Measurements from ENCODE around the gene CISD3. TPM values are rescaled to one million over a fixed set of nuclear protein-coding genes. Genes with fewer than 3 reads are reported as not detected.
A peak's percentile ranks its signal among the peaks of the same experiment; 100 is the strongest.

Gene CISD3
- total and polyA plus RNA-seq, 2 of the 8 experiments (the other 6 are each of a cell fraction or from before 2014, with no cell fraction given): 9.4 to 11.1 TPM

- peak overlapping the region; percentile 98 for H2BK15ac ChIP-seq (ENCODE audit: low read length)
- H2BK120ac ChIP-seq (replicated peaks; ENCODE audit: low read depth, low read length): no peak overlapping the region
- peak overlapping the region; percentile 71 for H3K18ac ChIP-seq (ENCODE audit: extremely low read depth, low read length)
- no peaks in the 10 kb centered on the region for H3K79me2 ChIP-seq (ENCODE audit: control insufficient read depth in 1 of 2, insufficient read depth in 2 of 2, low read length in 2 of 2)
- H3K27me3 ChIP-seq (replicated peaks in 1 of 4; ENCODE audit: control insufficient read depth in 3 of 4, extremely low read depth in 1 of 4, insufficient read depth in 3 of 4, low read length in 3 of 4): peaks cover 0 to 17% (median 7%) of the 10 kb centered on the region in 4 experiments; a peak in 3 of 7 replicates
- H3K4me2 ChIP-seq (ENCODE audit: insufficient read depth in 1 of 2, low read depth in 2 of 2, low read length in 2 of 2): peak overlapping the region; percentile 88 to 94
- H3K79me1 ChIP-seq (ENCODE audit: low read depth, low read length): no peaks in the 10 kb centered on the region
- 39% methylated on average over 21 of the region's 27 CpGs; no CpG with 5 or more reads in 1 of the 2 experiments for WGBS, 2 experiments (ENCODE audit: extremely low coverage in 1 of 2, insufficient coverage in 1 of 2, insufficient read length in 1 of 2, insufficient replicate concordance in 2 of 2, low coverage in 1 of 2, low lambda C conversion rate in 2 of 2, missing lambda C conversion rate in 1 of 2)
- no peak overlapping the region for H4K5ac ChIP-seq (ENCODE audit: insufficient read length, low read depth, low read length)
- H3K23me2 ChIP-seq (ENCODE audit: low read depth, low read length): peaks cover 9% of the 10 kb centered on the region; the same call in 1 of the 2 replicates
- DNase-seq (ENCODE audit: low read depth in 1 of 2, low spot score in 2 of 2): peak in 1 of 2 experiments; percentile 77
- peak overlapping the region; percentile 2; the same call in 1 of the 2 replicates for H2AK5ac ChIP-seq (ENCODE audit: low read depth, low read length)
- no peaks in the 10 kb centered on the region for H3K9me3 ChIP-seq (ENCODE audit: insufficient read depth in 2 of 2, low read depth in 1 of 2, low read length in 1 of 2)
- H3K23ac ChIP-seq (ENCODE audit: insufficient read length): no peak overlapping the region
- no peak overlapping the region for H3K14ac ChIP-seq (ENCODE audit: insufficient read length)
- peaks cover 9 to 27% of the 10 kb centered on the region in 2 experiments for H4K20me1 ChIP-seq (replicated peaks in 1 of 2; ENCODE audit: control insufficient read depth in 1 of 2, insufficient read depth in 2 of 2, low read length in 2 of 2)
- peak overlapping the region in 3 of 4 experiments; percentile 40 to 51 (median 46); a peak in 5 of 7 replicates for H3K9ac ChIP-seq (replicated peaks in 1 of 4; ENCODE audit: extremely low read depth in 1 of 4, low read depth in 3 of 4, low read length in 3 of 4)
- no peak overlapping the region for H3K27ac ChIP-seq (ENCODE audit: low read depth, low read length)
- H4K91ac ChIP-seq (replicated peaks; ENCODE audit: insufficient read length, low read length): peak overlapping the region; percentile 76
- H2BK20ac ChIP-seq (ENCODE audit: low read length): no peak overlapping the region
- TF ChIP-seq MAX (IDR thresholded peaks at IDR 0.05) (0 out of 2 replicates have a peak, but pooled peaks have one; percentile 3), MAFK (IDR thresholded peaks at IDR 0.05; ENCODE audit: low read depth, low read length) (no peak), SRF (IDR thresholded peaks at IDR 0.05; ENCODE audit: low read depth, low read length) (no peak), SIX5 (IDR thresholded peaks at IDR 0.05; ENCODE audit: low read depth, low read length) (no peak), CREB1 (IDR thresholded peaks at IDR 0.05) (0 out of 2 replicates have a peak, but pooled peaks have one; percentile 47), BACH1 (IDR thresholded peaks at IDR 0.05; ENCODE audit: low read length) (no peak), NANOG (IDR thresholded peaks at IDR 0.05; ENCODE audit: insufficient read depth, low read depth, low read length, poor library complexity, severe bottlenecking) (no peak), CBX8 (IDR thresholded peaks at IDR 0.05; ENCODE audit: borderline replicate concordance, low read depth, low read length) (no peak), TAF7 (optimal IDR thresholded peaks at IDR 0.05; ENCODE audit: borderline replicate concordance, low read depth, low read length) (no peak)
- H2BK5ac ChIP-seq (ENCODE audit: low read depth, low read length): peak overlapping the region; percentile 90; the same call in 1 of the 2 replicates
- peak overlapping the region; percentile 4 for H3K4ac ChIP-seq (replicated peaks; ENCODE audit: insufficient read length, low read depth, low read length)
- peaks cover 0 to 14% (median 6%) of the 10 kb centered on the region in 4 experiments; a peak in 5 of 7 replicates for H3K4me1 ChIP-seq (replicated peaks in 1 of 4; ENCODE audit: control insufficient read depth in 3 of 4, insufficient read depth in 4 of 4, low read length in 3 of 4)
- peak overlapping the region; percentile 48 to 72 (median 63) for H3K4me3 ChIP-seq (ENCODE audit: extremely low read depth in 1 of 4, insufficient read depth in 2 of 4, low read depth in 3 of 4, low read length in 4 of 4)
- peaks cover 0 to 6% (median 2%) of the 10 kb centered on the region in 4 experiments; a peak in 5 of 8 replicates for H3K36me3 ChIP-seq (ENCODE audit: control insufficient read depth in 2 of 4, insufficient read depth in 4 of 4, low read length in 3 of 4)
- ChIA-PET CTCF (ENCODE audit: partially characterized antibody) (interaction anchor here (0.7 to 3.7 kb wide), 19 partner anchors 8 to 141 kb away, joined by 3 to 29 read pairs (median 4); partner anchors contain the start of gene EPOP), POLR2A (ENCODE audit: partially characterized antibody) (interaction anchor here (0.6 to 7.0 kb wide), 23 partner anchors 8 to 474 kb away, joined by 3 to 40 read pairs (median 4); partner anchors contain the start of genes CWC25, MLLT6, PCGF2 and PSMB3)
- FAIRE-seq: no peak
- H2AFZ ChIP-seq (ENCODE audit: low read length): peak overlapping the region; percentile 47; the same call in 1 of the 2 replicates
- H4K8ac ChIP-seq (ENCODE audit: extremely low read depth, insufficient read depth, low read length): no peak overlapping the region; the same call in none of the 2 replicates
- H3K56ac ChIP-seq (replicated peaks; ENCODE audit: insufficient read length, low read depth, low read length): no peak overlapping the region
- H2BK12ac ChIP-seq (ENCODE audit: low read depth, low read length): peak overlapping the region; percentile 80; the same call in 1 of the 2 replicates
Measured at GRCh38 chr17:38730526-38731379, 612 bp downstream of the CISD3 start.

All from H1 (cell line).